ENCODE measurements around the gene INAVA.

The INAVA gene

GRCh38 chr1:200899954-200900867 lies 5.5 kb downstream of the INAVA start:
- DNase-seq (ENCODE audit: low read depth), result no peak
- H3K4me3 ChIP-seq (ENCODE audit: control insufficient read depth, low read depth, low read length), result no peak overlapping the region
- TF ChIP-seq CTCF (IDR thresholded peaks at IDR 0.05; ENCODE audit: control insufficient read depth, insufficient read depth, low read depth, low read length, missing control alignments), result no peak

DNA sequence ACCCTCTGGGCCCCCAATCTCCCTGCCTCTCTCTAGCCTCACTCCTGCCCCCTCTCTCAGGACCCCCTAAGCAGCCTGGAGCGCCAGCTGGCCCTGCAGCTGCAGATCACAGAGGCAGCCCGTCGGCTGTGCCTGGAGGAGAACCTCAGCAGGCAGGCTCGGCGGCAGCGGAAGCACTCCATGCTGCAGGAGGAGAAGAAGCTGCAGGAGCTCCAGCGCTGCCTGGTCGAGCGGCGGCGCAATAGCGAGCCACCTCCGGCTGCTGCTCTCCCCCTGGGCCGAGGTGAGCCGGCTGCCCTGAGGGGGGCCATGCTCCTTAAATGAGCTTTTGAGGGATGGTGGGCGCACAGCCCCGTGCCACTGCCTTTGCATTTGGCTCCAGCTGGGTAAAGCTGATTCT lies 6.2 kb downstream of the INAVA start:
- H3K4me3 ChIP-seq (ENCODE audit: control insufficient read depth, low read depth, low read length), result no peak overlapping the region
- TF ChIP-seq CTCF (IDR thresholded peaks at IDR 0.05; ENCODE audit: control insufficient read depth, insufficient read depth, low read depth, low read length, missing control alignments), result no peak
- DNase-seq (ENCODE audit: low read depth), result no peak

DNA sequence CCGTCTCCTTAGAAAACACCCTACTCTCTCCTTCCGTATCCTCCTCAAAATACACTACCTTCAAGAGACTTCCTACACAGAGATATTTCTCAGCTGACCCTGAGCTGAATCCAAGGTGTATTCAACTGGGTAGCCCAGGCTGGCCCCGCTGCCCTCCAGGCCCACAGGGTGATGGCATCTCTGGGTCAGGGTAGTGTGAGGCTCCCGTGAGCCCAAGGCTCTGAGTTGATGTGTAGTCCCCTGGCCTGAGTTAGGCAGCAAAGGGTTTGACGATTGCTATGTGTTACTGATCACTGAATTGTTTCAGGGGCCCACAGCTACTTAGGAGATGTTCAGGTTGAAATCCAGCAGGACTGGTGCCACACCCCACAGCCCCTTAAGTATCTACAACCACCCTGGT lies 6.7 kb downstream of the INAVA start:
- no peak for DNase-seq (ENCODE audit: low read depth)
- TF ChIP-seq CTCF (IDR thresholded peaks at IDR 0.05; ENCODE audit: control insufficient read depth, insufficient read depth, low read depth, low read length, missing control alignments), result no peak
- H3K4me3 ChIP-seq (ENCODE audit: control insufficient read depth, low read depth, low read length), result no peak overlapping the region

GRCh38 chr1:200901796-200902444 lies 7.2 kb downstream of the INAVA start:
- no peak overlapping the region for H3K4me3 ChIP-seq (ENCODE audit: control insufficient read depth, low read depth, low read length)
- DNase-seq (ENCODE audit: low read depth), result no peak
- TF ChIP-seq CTCF (IDR thresholded peaks at IDR 0.05; ENCODE audit: control insufficient read depth, insufficient read depth, low read depth, low read length, missing control alignments), result no peak

DNA sequence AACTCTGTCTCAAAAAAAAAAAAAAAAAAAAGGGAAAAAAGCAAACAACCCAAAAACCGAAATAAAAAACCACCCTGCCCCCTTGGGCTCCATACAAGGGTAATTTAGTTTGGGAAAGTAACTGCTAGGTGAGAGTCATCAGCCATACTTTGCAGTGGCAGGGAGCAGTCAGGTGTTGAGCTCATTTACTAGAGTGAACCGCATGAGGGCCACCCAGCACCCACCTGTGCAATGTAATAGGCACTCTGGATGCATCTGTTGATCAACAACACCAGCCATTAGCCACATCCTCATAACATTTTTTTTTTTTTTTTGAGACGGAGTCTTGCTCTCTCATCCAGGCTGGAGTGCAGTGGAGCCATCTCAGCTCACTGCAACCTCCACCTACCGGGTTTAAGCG lies 9.1 kb downstream of the INAVA start:
- no peak for DNase-seq (ENCODE audit: low read depth)
- no peak for TF ChIP-seq CTCF (IDR thresholded peaks at IDR 0.05; ENCODE audit: control insufficient read depth, insufficient read depth, low read depth, low read length, missing control alignments)
- H3K4me3 ChIP-seq (ENCODE audit: control insufficient read depth, low read depth, low read length), result no peak overlapping the region

- DNase-seq (ENCODE audit: low read depth), result no peak
- no peak overlapping the region for H3K4me3 ChIP-seq (ENCODE audit: control insufficient read depth, low read depth, low read length)
- no peak for TF ChIP-seq CTCF (IDR thresholded peaks at IDR 0.05; ENCODE audit: control insufficient read depth, insufficient read depth, low read depth, low read length, missing control alignments)
Measured at GRCh38 chr1:200904772-200905171, 10.1 kb downstream of the INAVA start.
